HG03442 (cell line): ENCODE data around the gene HLA-DRA.
A peak's percentile ranks its signal among the peaks of the same experiment; 100 is the strongest.

ENCODE experiments used
- ATAC-seq: cut with Tn5 transposase; IDR thresholded peaks from one replicate; pipeline ENCODE4 v1.9.1; 2021; ENCODE audit warnings: mild to moderate bottlenecking, moderate library complexity; ENCODE audit not compliant: unreplicated experiment

Gene HLA-DRA

GRCh38 chr6:32473376-32474348 is 34.0 kb downstream of the HLA-DRA start:
- ATAC-seq = peak; percentile 86

- ATAC-seq = no peak
Measured at GRCh38 chr6:32475392-32476206, 35.9 kb downstream of the HLA-DRA start.

- ATAC-seq = no peak
Measured at GRCh38 chr6:32483968-32484613, 44.4 kb downstream of the HLA-DRA start.

- ATAC-seq = no peak
Measured at GRCh38 chr6:32484614-32484998, 44.9 kb downstream of the HLA-DRA start.

- ATAC-seq = no peak
Measured at GRCh38 chr6:32488083-32488482, 48.4 kb downstream of the HLA-DRA start.

GRCh38 chr6:32491700-32492099 is 52.0 kb downstream of the HLA-DRA start:
- ATAC-seq = no peak

- no peak for ATAC-seq
Measured at GRCh38 chr6:32492351-32492750, 52.7 kb downstream of the HLA-DRA start.
